Measurements from ENCODE around the gene FCN2. TPM values are rescaled to one million over a fixed set of nuclear protein-coding genes. Genes with fewer than 3 reads are reported as not detected.

FCN2 gene
- total and polyA plus RNA-seq, 4 donors, result 0.20 to 0.22 TPM; not detected in 2

GRCh38 chr9:134897584-134898170, 17.1 kb downstream of the FCN2 start:
- Histone ChIP-seq H3K9me3 (ENCODE audit: control insufficient read depth in 4 of 4, insufficient read depth in 3 of 4, low read length in 3 of 4) (peaks cover 0 to 8% (median 2%) of the 10 kb centered on the region in 4 donors), H3K36me3 (ENCODE audit: control insufficient read depth in 4 of 4, insufficient read depth in 4 of 4, low read length in 4 of 4) (no peaks in the 10 kb centered on the region), H3K4me3 (no peak overlapping the region), H3K27me3 (ENCODE audit: control insufficient read depth in 3 of 3, insufficient read depth in 3 of 3, low read length in 2 of 3) (no peaks in the 10 kb centered on the region), H3K9ac (ENCODE audit: insufficient read depth in 1 of 2, low read length in 2 of 2) (no peak overlapping the region), H3K4me1 (ENCODE audit: control insufficient read depth in 5 of 5, insufficient read depth in 5 of 5, low read length in 5 of 5) (peaks cover 0 to 23% (median 9%) of the 10 kb centered on the region in 5 donors), H3K27ac (ENCODE audit: low read depth in 1 of 2, low read length in 1 of 2) (peak overlapping the region; percentile 5 to 30)
- no peak for TF ChIP-seq CTCF (IDR thresholded peaks at IDR 0.05; ENCODE audit: control extremely low read depth, extremely low read depth)
- no peak for ATAC-seq (ENCODE audit: insufficient read depth, low FRiP score)
- WGBS, 2 donors, result 51 to 66% methylated on average over 2 of the region's 2 CpGs
- DNase-seq, result peak in 1 of 3 donors; percentile 39

GRCh38 chr9:134898319-134898718, 17.7 kb downstream of the FCN2 start:
- ATAC-seq (ENCODE audit: insufficient read depth, low FRiP score) (no peak), DNase-seq (no peak)
- peaks cover 0 to 23% (median 9%) of the 10 kb centered on the region in 5 donors for H3K4me1 ChIP-seq (ENCODE audit: control insufficient read depth in 5 of 5, insufficient read depth in 5 of 5, low read length in 5 of 5)
- peak overlapping the region in 1 of 2 donors; percentile 30 for H3K27ac ChIP-seq (ENCODE audit: low read depth in 1 of 2, low read length in 1 of 2)
- H3K27me3 ChIP-seq (ENCODE audit: control insufficient read depth in 3 of 3, insufficient read depth in 3 of 3, low read length in 2 of 3), result no peaks in the 10 kb centered on the region
- no peaks in the 10 kb centered on the region for H3K36me3 ChIP-seq (ENCODE audit: control insufficient read depth in 4 of 4, insufficient read depth in 4 of 4, low read length in 4 of 4)
- no peak overlapping the region for H3K4me3 ChIP-seq
- WGBS, 2 donors, result 49 to 50% methylated on average over 2 of the region's 2 CpGs
- peaks cover 0 to 8% (median 2%) of the 10 kb centered on the region in 4 donors for H3K9me3 ChIP-seq (ENCODE audit: control insufficient read depth in 4 of 4, insufficient read depth in 3 of 4, low read length in 3 of 4)
- no peak overlapping the region for H3K9ac ChIP-seq (ENCODE audit: insufficient read depth in 1 of 2, low read length in 2 of 2)
- TF ChIP-seq CTCF (IDR thresholded peaks at IDR 0.05; ENCODE audit: control extremely low read depth, extremely low read depth), result no peak

GRCh38 chr9:134899168-134899567, 18.6 kb downstream of the FCN2 start:
- H3K4me3 ChIP-seq, result no peak overlapping the region
- H3K4me1 ChIP-seq (ENCODE audit: control insufficient read depth in 5 of 5, insufficient read depth in 5 of 5, low read length in 5 of 5), result peaks cover 0 to 23% (median 9%) of the 10 kb centered on the region in 5 donors
- ATAC-seq (ENCODE audit: insufficient read depth, low FRiP score), result no peak
- H3K9me3 ChIP-seq (ENCODE audit: control insufficient read depth in 4 of 4, insufficient read depth in 3 of 4, low read length in 3 of 4), result peaks cover 0 to 8% (median 2%) of the 10 kb centered on the region in 4 donors
- no peak for TF ChIP-seq CTCF (IDR thresholded peaks at IDR 0.05; ENCODE audit: control extremely low read depth, extremely low read depth)
- DNase-seq, result no peak
- no peaks in the 10 kb centered on the region for H3K27me3 ChIP-seq (ENCODE audit: control insufficient read depth in 3 of 3, insufficient read depth in 3 of 3, low read length in 2 of 3)
- WGBS, 2 donors, result 82 to 95% methylated on average over 3 of the region's 3 CpGs
- H3K9ac ChIP-seq (ENCODE audit: insufficient read depth in 1 of 2, low read length in 2 of 2), result no peak overlapping the region
- H3K27ac ChIP-seq (ENCODE audit: low read depth in 1 of 2, low read length in 1 of 2), result no peak overlapping the region
- no peaks in the 10 kb centered on the region for H3K36me3 ChIP-seq (ENCODE audit: control insufficient read depth in 4 of 4, insufficient read depth in 4 of 4, low read length in 4 of 4)

GRCh38 chr9:134899818-134900217, 19.2 kb downstream of the FCN2 start:
- H3K9ac ChIP-seq (ENCODE audit: insufficient read depth in 1 of 2, low read length in 2 of 2), result no peak overlapping the region
- H3K9me3 ChIP-seq (ENCODE audit: control insufficient read depth in 4 of 4, insufficient read depth in 3 of 4, low read length in 3 of 4), result peaks cover 0 to 7% (median 2%) of the 10 kb centered on the region in 4 donors
- H3K27ac ChIP-seq (ENCODE audit: low read depth in 1 of 2, low read length in 1 of 2), result no peak overlapping the region
- DNase-seq (no peak), ATAC-seq (ENCODE audit: insufficient read depth, low FRiP score) (no peak)
- no peak for TF ChIP-seq CTCF (IDR thresholded peaks at IDR 0.05; ENCODE audit: control extremely low read depth, extremely low read depth)
- peaks cover 0 to 23% (median 9%) of the 10 kb centered on the region in 5 donors for H3K4me1 ChIP-seq (ENCODE audit: control insufficient read depth in 5 of 5, insufficient read depth in 5 of 5, low read length in 5 of 5)
- H3K36me3 ChIP-seq (ENCODE audit: control insufficient read depth in 4 of 4, insufficient read depth in 4 of 4, low read length in 4 of 4), result no peaks in the 10 kb centered on the region
- H3K27me3 ChIP-seq (ENCODE audit: control insufficient read depth in 3 of 3, insufficient read depth in 3 of 3, low read length in 2 of 3), result no peaks in the 10 kb centered on the region
- 98 to 100% methylated on average over 1 of the region's 1 CpG for WGBS, 2 donors
- no peak overlapping the region for H3K4me3 ChIP-seq

All from lung (tissue), 12 donors.